Stimulated activated CD4-positive, alpha-beta T cell treated with anti-CD3 and anti-CD28 coated beads, TNF-alpha, amount 100 ng/mL, for 48 hours (primary cell): ENCODE measurements around the gene ZBTB32.

ENCODE experiments used
- DNase-seq, 3 donors: peaks; one replicate each; pipeline ENCODE4 v3.0.0-alpha.2; 2020; ENCODE audit warnings: low read depth in 3 of 3

ZBTB32 gene

GRCh38 chr19:35751839-35752745 is 47.7 kb downstream of the ZBTB32 start:
- DNase-seq = no peak

- DNase-seq = no peak
Observed at GRCh38 chr19:35752746-35753350, 48.5 kb downstream of the ZBTB32 start.

- no peak for DNase-seq
Observed at GRCh38 chr19:35753634-35754369, 49.4 kb downstream of the ZBTB32 start.

- no peak for DNase-seq
Observed at GRCh38 chr19:35754370-35755130, 50.2 kb downstream of the ZBTB32 start.

- DNase-seq = no peak
Observed at GRCh38 chr19:35755131-35755549, 50.8 kb downstream of the ZBTB32 start.

GRCh38 chr19:35755550-35756376 is 51.4 kb downstream of the ZBTB32 start:
- DNase-seq = no peak

GRCh38 chr19:35756377-35757230 is 52.2 kb downstream of the ZBTB32 start, which contains the start of gene HSPB6:
Gene HSPB6, minus strand, starts transcription at chr19:35757029. Its CDS starts 21 bp downstream, at chr19:35757008.
- DNase-seq = no peak

GRCh38 chr19:35757231-35757748 is 52.9 kb downstream of the ZBTB32 start:
- DNase-seq = no peak

- peak; percentile 97 to 99 (median 97) for DNase-seq
Observed at GRCh38 chr19:35757749-35758608, 53.6 kb downstream of the ZBTB32 start, which contains the start of gene PROSER3. Gene PROSER3, plus strand, starts transcription at chr19:35758176. Its CDS starts 40 bp downstream, at chr19:35758216.

- DNase-seq = no peak
Observed at GRCh38 chr19:35759697-35760096, 55.3 kb downstream of the ZBTB32 start.

GRCh38 chr19:35760711-35761349 is 56.5 kb downstream of the ZBTB32 start:
- DNase-seq = no peak

GRCh38 chr19:35764432-35765315 is 60.3 kb downstream of the ZBTB32 start:
- DNase-seq = no peak
